Activated T-cell treated with anti-CD3 and anti-CD28 coated beads, Interleukin-2, amount 50 U/mL, for 48 hours (primary cell): Measurements from ENCODE around the gene AFF3.
"Not testable (repeated sequence)": the region's sequence is repeated elsewhere in the genome, so short reads cannot be mapped to it uniquely, and the experiment has no call there.

ENCODE experiments used
- DNase-seq, 2 experiments: peaks; one replicate each; pipeline ENCODE4 v3.0.0-alpha.2; 2020

AFF3 gene

DNA sequence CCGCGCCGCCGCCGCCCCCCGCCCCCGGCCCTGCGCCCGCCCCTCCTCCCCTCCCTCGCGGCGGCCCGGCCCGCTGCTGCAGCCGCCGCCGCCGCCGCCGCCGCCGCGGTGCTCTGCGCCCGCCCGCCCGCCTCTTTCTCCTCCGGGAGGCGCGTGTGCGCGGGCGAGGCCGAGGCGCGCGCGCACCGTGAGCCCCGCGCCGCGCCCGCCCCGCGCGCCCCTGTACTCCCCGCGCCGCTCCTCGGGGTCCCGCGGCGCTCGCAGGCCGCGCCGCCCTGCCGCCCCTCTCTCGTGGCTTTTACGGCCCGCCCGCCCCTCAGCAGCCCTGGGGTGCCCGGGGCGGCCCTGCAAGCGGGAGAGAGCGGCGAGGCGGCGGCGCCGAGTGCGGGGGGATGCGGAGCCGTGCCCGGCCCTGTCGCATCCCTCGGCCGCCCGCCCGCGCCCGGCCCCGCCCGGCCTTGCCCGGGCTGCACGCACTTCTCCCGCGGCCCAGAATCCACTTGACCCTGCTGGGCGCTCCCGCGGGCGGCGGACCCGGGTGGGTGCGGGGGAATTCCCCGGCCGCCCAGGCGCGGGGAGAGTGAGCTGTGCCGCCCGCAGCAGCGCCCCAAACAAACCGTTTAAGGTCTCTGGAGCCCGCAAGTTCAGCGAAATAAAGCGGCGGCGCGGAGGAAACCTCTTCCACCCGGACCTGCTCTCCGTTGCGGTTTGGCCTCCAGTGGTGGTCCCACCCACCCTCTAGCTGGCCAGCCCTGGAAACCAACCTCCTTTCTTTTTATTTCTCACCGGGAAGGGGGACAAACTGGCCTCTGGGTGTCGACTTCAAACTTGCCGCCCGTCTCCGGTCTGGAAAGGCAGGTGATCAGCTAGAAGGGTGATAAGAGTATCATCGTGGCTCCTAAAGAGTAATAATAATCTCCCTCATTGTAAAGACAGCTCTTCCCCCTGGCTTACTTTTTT is 37.4 kb downstream of the AFF3 start:
- peak in 1 of 2 experiments; percentile 35 for DNase-seq

GRCh38 chr2:100104265-100104664 is 38.1 kb downstream of the AFF3 start:
- not testable (repeated sequence) for DNase-seq

DNA sequence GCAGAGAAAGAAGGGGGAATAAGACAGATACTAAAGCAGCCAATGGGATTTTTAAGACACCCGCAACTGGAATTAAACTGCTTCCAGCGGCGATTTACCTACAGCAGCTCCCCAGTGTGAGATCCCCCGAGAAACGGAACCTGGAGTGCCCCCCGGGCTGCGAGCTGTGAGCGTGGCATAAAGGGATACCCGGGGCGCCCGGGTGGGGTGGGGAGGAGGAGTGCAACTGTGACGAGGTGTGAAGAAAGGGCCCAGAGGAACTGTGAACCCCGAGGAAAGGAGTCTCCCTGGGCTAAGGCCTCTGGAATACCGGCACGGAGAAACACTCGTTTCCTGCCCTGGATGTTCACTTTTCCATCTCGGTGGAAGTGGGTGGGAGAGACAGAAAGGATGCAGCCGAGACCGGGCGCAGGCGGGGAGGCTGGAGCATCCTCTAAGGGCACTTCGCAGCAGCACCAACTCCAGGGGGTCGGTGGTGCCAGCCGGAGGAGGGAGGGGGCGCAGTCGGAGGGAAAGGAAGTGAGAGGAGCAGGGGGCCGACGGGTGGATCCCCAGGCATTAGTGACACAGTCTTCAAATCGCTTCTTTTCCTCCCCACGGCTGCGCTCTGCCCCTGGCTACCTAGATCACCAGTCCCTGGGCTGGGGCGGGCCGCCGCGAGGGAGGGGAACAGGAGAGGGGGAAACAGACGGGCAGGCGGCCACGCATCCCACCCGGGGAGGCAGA is 38.7 kb downstream of the AFF3 start:
- DNase-seq = not testable (repeated sequence)

- DNase-seq = not testable (repeated sequence)
These were observed 39.8 kb downstream of the AFF3 start for GRCh38 chr2:100102466-100103180.

DNA sequence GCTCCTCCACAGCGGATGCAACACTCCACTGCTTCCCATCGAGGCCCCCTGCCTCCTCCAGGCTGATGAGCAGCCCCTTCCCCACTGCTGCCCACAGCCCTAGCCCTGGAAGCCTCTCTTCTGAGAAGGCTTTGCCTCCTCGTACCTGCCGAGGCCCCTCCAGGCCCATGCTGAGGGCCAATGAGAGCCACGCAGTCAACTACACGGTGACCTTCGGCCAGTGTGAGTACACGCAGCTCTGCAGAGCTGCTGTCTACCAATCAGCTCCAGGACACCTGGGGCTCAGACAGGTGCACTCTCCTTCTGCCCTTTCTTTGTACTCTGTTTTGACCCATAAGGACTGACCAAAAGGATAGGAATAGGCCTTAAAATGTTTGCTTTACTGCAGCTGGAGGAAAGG is 43.5 kb downstream of the AFF3 start:
- not testable (repeated sequence) for DNase-seq

DNA sequence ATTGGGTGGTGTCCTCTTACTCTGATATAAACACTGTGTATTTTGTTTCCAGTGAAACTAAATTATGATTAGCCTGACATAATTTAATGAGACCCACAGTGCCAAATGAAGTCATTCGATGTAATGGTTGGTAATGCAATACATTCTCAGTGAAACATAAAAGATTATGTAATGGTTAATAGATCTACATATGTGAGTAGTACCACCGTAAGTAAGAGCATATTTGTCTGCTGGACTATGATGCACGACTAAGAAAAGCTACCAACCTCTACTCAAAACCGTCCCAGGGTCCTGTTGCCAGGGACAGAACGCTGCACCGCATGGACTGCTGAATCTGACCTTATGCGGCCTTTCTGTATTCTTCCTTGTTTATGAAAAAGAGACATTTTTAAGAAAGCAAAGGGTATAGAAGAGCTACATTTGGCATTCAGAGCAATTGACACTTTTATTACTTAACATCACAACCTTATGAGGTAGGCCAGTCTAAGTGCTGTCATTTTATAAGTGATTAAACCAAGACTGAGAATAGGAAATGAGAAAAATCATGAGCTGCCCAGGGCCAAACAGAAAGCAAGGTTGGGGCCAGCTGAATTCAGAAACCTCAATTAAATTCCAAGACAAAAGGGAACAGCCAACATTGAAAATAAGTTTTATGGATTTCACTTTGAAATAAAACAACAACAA is 44.6 kb downstream of the AFF3 start:
- DNase-seq = not testable (repeated sequence)

DNA sequence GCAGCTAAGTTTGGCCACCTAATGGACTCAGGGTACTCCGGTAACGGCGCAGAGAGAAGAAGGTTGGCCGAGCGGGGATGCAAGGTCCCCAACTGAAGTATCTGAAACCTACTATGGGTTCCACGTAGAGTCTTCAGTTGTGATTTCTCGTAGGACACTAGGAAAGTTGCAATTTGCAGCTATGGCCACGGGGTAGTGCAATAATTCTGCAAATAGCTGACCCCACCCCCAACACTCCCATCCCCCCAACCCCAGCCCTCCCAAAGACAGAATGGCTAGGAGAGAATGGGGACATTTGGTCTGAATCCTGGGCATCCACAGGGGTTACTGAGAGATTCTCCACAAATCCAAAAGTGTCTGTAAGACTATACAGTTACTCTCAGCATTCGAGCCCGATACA is 46.5 kb downstream of the AFF3 start:
- not testable (repeated sequence) for DNase-seq

DNA sequence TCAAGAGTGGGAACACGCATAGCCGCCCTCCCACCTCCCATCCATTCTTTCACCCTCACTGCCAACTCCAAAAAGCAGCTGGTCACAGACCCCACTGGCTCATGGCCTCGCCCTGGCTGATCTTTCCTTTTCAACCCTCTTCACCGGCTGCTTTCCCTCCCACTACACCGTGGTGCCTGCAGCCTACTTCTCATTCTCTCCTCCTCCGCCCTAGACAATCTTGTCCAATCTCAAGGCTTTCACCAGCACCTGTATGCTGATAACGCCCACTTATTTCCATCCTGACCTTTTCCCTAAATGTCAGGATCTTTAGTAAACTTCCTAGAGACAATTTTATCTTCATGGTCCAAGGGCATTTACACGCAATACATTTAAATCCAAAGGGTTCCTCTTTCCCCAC is 50.6 kb downstream of the AFF3 start:
- not testable (repeated sequence) for DNase-seq

GRCh38 chr2:100085744-100086143 is 56.6 kb downstream of the AFF3 start:
- not testable (repeated sequence) for DNase-seq

DNA sequence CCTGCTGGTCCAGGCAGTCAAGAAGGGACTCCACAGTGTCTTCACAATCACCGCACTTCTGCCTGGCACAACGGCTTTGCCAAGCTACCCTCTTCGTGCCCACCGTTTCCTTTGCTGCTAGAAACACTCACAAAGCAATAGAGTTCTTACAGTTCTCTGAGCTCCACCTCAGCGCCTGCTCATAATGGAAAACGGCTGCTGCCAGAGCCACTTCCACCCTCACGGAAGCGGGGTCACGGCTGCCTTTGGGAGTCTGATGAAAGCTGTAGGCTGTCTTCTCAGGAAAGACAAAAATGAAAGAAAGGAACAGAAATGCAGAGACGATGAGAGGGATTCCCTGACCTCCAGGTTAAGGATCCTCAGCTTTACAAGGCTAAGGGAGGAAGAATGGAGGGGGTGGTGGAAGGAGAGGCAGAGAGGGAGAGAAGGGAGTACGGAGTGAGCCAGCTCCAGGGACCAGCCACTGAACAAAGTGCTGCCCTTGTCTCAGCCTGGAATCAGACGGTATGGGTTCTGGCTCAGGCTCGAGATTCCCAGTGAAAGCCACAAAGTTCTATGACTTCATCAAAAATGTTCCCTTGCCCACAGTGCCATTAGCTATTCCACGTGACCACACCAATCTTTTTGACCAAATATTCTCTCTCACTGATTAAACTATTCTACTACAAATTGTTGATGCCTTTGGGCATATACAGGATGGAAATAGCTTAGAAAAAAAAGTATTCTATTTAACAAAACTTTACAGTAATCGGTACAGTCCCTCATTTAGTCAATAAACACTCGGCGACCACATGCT is 58.8 kb downstream of the AFF3 start:
- DNase-seq = not testable (repeated sequence)

- DNase-seq = not testable (repeated sequence)
These were observed 60.0 kb downstream of the AFF3 start for GRCh38 chr2:100082302-100082978.

DNA sequence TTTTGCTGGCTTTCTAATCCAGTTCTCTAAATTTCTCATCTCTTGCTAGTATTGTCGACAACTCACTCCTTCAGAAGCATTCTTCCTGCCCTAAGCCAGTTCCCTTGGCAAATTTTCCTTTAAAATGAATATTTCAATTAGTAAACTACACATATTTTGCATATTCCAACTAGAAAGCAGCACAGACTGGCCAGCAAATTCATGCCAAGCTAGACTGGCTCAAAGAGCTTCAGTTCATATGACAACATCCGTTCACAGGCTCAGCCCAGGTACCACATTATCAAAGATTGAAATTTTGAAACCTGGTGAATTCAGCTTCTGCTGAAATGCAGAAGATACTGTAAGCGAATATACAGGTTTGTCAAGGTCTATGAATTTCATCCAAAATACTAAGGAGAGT is 64.5 kb downstream of the AFF3 start:
- no peak for DNase-seq

DNA sequence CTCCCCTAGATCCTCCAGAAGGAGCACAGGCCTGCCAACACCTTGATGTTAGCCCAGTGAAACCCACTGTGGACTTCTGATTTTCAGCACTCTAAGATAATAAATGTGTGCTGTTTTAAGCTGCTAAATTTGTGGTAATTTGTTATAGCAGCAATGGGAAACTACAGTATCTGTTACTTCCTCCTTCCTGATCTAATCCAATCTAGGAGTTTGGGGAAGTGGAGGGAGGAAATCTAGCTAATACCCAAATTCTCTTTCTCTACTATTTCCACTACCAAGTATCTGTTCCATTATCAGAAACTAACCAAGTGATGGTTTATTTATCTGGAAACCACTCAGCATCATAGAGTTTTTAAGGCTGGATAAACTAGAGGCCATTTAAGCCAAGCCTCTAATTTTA is 64.9 kb downstream of the AFF3 start:
- no peak for DNase-seq

GRCh38 chr2:100075532-100075931 is 66.9 kb downstream of the AFF3 start:
- no peak for DNase-seq

DNA sequence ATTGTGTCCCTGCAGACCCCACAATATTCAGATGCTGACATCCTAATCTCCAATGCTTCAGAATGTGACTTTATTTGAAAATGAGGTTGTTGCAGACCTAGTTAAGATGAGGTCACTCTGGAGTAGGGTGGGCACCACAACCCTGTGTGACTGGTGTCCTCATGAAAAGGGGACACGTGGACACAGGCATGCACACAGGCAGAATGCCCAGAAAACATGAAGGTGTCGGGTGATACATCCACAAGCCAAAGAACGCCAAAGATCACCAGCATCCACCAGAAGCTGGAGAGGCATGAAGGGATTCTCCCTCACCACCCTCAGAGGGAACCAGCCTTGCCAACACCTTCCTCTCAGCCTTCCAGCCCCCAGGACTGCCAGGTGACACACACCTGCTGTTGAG is 69.3 kb downstream of the AFF3 start:
- DNase-seq = no peak

GRCh38 chr2:100072503-100072902 is 69.9 kb downstream of the AFF3 start:
- DNase-seq = no peak

DNA sequence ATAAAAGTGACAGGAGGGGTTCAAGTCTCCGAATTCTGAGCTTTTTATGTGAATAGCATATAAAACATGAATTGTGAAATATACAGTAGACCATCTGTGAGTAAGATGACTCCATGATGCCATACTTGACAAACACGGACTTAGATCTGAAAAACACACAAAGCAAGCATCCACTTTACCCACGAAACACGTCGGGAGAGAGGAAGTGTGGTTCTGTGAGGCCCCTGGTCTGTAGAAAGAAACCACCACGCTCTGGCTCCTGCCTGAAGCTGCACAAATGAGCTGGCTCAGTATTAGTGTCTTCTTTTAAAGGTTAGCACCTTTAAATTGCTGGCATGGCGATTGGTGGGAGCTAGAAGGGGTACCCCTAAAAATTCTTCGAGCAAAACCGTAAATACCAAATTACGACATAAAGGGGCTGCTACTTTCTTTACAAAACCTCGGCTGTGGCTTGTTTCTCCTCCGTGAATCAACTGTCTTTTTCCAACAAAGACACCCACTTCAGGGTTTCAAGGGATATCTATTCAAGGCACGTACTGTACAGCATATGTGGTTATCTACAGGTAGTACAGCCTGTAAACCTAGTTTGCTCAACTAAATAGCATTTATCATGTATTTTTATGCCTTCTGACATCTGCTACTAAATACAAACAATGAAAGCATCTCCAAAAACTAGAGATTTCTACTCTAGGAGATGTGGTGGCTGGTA is 70.9 kb downstream of the AFF3 start:
- DNase-seq = no peak

DNA sequence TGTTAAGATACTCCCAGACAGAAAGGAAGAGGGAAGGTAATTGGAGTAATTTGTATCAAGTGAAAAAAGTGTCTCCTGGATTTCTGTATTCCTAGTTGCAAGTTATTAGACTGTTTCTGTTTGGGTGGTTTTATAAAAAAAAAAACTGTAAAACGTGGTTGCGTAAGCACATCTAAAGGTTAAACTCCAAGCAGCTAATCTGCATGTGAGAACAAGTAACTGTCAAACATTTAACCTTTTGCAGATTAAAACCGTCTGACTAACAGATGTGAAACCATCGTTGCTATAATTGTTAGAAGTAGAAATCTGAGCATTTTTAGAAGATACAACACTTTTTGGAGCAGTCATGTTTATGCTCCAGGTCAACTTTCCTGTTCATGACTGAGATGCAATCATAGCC is 72.3 kb downstream of the AFF3 start:
- DNase-seq = no peak

DNA sequence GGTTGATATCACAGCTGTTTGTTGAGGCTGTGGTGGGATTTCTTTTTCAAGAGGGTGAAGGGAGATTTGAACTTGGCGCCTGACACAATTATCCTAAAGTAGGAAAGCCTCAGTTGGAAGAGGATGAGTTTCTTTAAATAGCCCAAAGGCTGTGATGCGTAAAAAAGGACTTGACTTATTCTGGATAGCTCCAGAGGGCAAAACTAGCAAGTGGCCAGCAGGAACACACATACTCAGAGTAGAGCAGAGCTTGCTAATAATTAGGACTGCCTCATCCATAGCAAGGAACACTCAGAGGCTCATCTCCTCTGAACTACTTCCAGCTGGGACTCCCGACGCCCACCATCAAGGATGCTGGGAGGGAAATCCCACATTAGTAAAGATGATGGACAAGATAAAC is 74.0 kb downstream of the AFF3 start:
- DNase-seq = no peak

DNA sequence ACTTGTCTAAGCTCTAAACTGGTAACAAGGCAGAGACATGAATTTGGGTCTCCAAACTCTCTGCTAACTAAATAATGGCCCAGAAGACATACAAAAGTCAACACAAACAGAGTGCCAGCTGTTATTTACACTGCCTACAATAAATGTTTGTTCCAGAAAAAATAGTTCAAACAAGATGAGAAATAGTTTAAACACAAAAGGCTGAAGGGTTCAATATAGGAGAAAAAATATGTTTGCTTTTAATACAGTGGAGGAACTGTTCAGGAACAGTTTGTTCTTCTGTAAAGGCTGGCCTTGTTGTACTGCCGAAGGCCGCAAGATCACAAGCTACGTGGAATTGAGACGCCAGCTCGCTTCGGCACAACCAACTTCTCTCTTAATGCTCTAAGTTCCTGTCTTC is 74.6 kb downstream of the AFF3 start:
- no peak for DNase-seq

- DNase-seq = no peak
These were observed 75.5 kb downstream of the AFF3 start for GRCh38 chr2:100066856-100067255.
